Keratinocyte (primary cell): ENCODE results near the gene APOC1. TPM values are rescaled to one million over a fixed set of nuclear protein-coding genes. Genes with fewer than 3 reads are reported as not detected.

ENCODE experiments used
- DNase-seq: peaks from one replicate; pipeline ENCODE4 v3.0.0-alpha.2; 2011; ENCODE audit warnings: low read depth, missing footprints, low spot score
- FAIRE-seq: peaks from 2 replicates; lab custom pipeline; 2011; peaks lifted over from hg19 to GRCh38; lab: Jason Lieb, UNC
- H2AFZ ChIP-seq: 2 replicates; pipeline ENCODE4 v1.6.0; 2012; ENCODE audit warnings: low read length, control low read depth, inconsistent platforms; ENCODE audit not compliant: control insufficient read depth
- H3K27ac ChIP-seq: 2 replicates; pipeline ENCODE4 v1.5.1; 2011; ENCODE audit warnings: low read length; ENCODE audit not compliant: control insufficient read depth, insufficient read depth
- H3K27me3 ChIP-seq: 3 replicates; pipeline ENCODE4 v1.6.0; 2011; ENCODE audit warnings: low read length; ENCODE audit not compliant: control insufficient read depth, insufficient read depth; ENCODE audit errors: extremely low read depth
- H3K36me3 ChIP-seq, 2 experiments: 2 replicates in 1 of 2; 3 replicates in 1 of 2; pipeline ENCODE4 v1.5.1; 2011; ENCODE audit warnings: low read length in 2 of 2, mild to moderate bottlenecking in 1 of 2; ENCODE audit not compliant: control insufficient read depth in 2 of 2, insufficient read depth in 2 of 2; ENCODE audit errors: extremely low read depth in 1 of 2
- H3K4me1 ChIP-seq: 3 replicates; pipeline ENCODE4 v1.5.1; 2011; ENCODE audit warnings: low read length; ENCODE audit not compliant: control insufficient read depth, insufficient read depth; ENCODE audit errors: extremely low read depth
- H3K4me2 ChIP-seq: 3 replicates; pipeline ENCODE4 v1.6.0; 2011; ENCODE audit warnings: low read depth, low read length; ENCODE audit not compliant: control insufficient read depth, insufficient read depth; ENCODE audit errors: extremely low read depth
- H3K4me3 ChIP-seq, 3 experiments: fragments of 200-600 bp in 1 of 3; sonication (generic) in 1 of 3; 2 replicates in 2 of 3; 3 replicates in 1 of 3; pipeline ENCODE4 v1.5.1; 2011 to 2016; ENCODE audit warnings: low read length in 3 of 3, mild to moderate bottlenecking in 3 of 3, control low read depth in 2 of 3, inconsistent platforms in 1 of 3, low read depth in 1 of 3, mixed read lengths in 1 of 3, mixed run types in 1 of 3, moderate library complexity in 1 of 3; ENCODE audit not compliant: control insufficient read depth in 2 of 3, insufficient read depth in 2 of 3; ENCODE audit errors: extremely low read depth in 1 of 3
- H3K79me2 ChIP-seq: 2 replicates; pipeline ENCODE4 v1.6.0; 2012; ENCODE audit warnings: low read length; ENCODE audit not compliant: control insufficient read depth, insufficient read depth
- H3K9ac ChIP-seq: 3 replicates; pipeline ENCODE4 v1.6.0; 2011; ENCODE audit warnings: low read length; ENCODE audit not compliant: control insufficient read depth, insufficient read depth; ENCODE audit errors: extremely low read depth
- H3K9me1 ChIP-seq: 3 replicates; pipeline ENCODE4 v1.6.0; 2011; ENCODE audit warnings: low read length; ENCODE audit not compliant: control insufficient read depth, insufficient read depth; ENCODE audit errors: extremely low read depth
- H3K9me3 ChIP-seq: 2 replicates; pipeline ENCODE4 v1.5.1; 2012; ENCODE audit warnings: low read depth, low read length; ENCODE audit not compliant: control insufficient read depth
- H4K20me1 ChIP-seq: 3 replicates; pipeline ENCODE4 v1.6.0; 2011; ENCODE audit warnings: low read length; ENCODE audit not compliant: control insufficient read depth, insufficient read depth; ENCODE audit errors: extremely low read depth
- CTCF ChIP-seq, 3 experiments: IDR thresholded peaks in 1 of 3; conservative IDR thresholded peaks in 1 of 3; optimal IDR thresholded peaks in 1 of 3; 2 replicates in 2 of 3; 3 replicates in 1 of 3; pipeline versions ENCODE3 to v1.5.1; 2011; ENCODE audit warnings: low read length in 3 of 3, mild to moderate bottlenecking in 3 of 3, moderate library complexity in 2 of 3, control low read depth in 1 of 3, inconsistent platforms in 1 of 3; ENCODE audit not compliant: insufficient read depth in 2 of 3; ENCODE audit errors: extremely low read depth in 1 of 3
- EZH2 ChIP-seq: IDR thresholded peaks from one replicate; pipeline ENCODE4 v1.6.1; 2012; ENCODE audit warnings: inconsistent platforms, mild to moderate bottlenecking, low read length, moderate library complexity
- dilution Hi-C: fragments of 300-500 bp; cut with MboI; formaldehyde crosslinking; loops from one replicate; pipeline ENCODE4 v1.7.0; 2020; ENCODE audit warnings: low sequenced_read_pairs; ENCODE audit not compliant: extremely low pct_ligation_motif_present
- polyA plus RNA-seq, 5 experiments: library from polyadenylated mRNA; depleted of rRNA in 3 of 5; stranded (reverse) in 3 of 5; stranded (forward) in 1 of 5; unstranded in 1 of 5; fragments of >200 nt; gene quantifications; 1 replicate in 1 of 5; 2 replicates in 3 of 5; 3 replicates in 1 of 5; pipeline versions ENCODE4 v1.2.1 to v1.2.3, GENCODE V29; 2011 to 2012; ENCODE audit warnings: missing spikeins in 2 of 5, low read depth in 1 of 5, low replicate concordance in 1 of 5

APOC1 gene
- polyA plus RNA-seq, 1 donor (not counting 4 experiments of a cell fraction or from before 2014, with no cell fraction given) = 0.79 TPM

- peaks cover 52% of the 10 kb centered on the region for H3K79me2 ChIP-seq
- H4K20me1 ChIP-seq = peaks cover 1% of the 10 kb centered on the region
- H3K4me3 ChIP-seq = no peak overlapping the region
- no peaks in the 10 kb centered on the region for H3K9me1 ChIP-seq
- H3K9me3 ChIP-seq = no peaks in the 10 kb centered on the region
- no peak for DNase-seq
- H3K27ac ChIP-seq = no peak overlapping the region
- H3K4me2 ChIP-seq = no peak overlapping the region
- no peak for TF ChIP-seq EZH2
- TF ChIP-seq CTCF (optimal IDR thresholded peaks at IDR 0.05 in 1 of 3, IDR thresholded peaks at IDR 0.05 in 1 of 3, conservative IDR thresholded peaks at IDR 0.05 in 1 of 3; ENCODE audit: extremely low read depth in 1 of 3, insufficient read depth in 2 of 3, low read length in 3 of 3) = no peak
- peaks cover 11 to 29% of the 10 kb centered on the region in 2 experiments for H3K36me3 ChIP-seq
- H3K9ac ChIP-seq = no peak overlapping the region
- dilution Hi-C loops = no loop called here
- H3K27me3 ChIP-seq = no peaks in the 10 kb centered on the region
- peaks cover 5% of the 10 kb centered on the region for H3K4me1 ChIP-seq
- FAIRE-seq = no peak
- H2AFZ ChIP-seq = no peak overlapping the region
These were observed 47.4 kb downstream of the APOC1 start for GRCh38 chr19:44961821-44962220.

GRCh38 chr19:44968118-44968517, 53.7 kb downstream of the APOC1 start:
- Histone ChIP-seq H3K27me3 (no peaks in the 10 kb centered on the region), H3K79me2 (peaks cover 2% of the 10 kb centered on the region), H3K9me1 (no peaks in the 10 kb centered on the region), H3K27ac (no peak overlapping the region), H2AFZ (no peak overlapping the region), H3K4me2 (no peak overlapping the region), H3K4me3 (no peak overlapping the region), H3K9ac (no peak overlapping the region), H3K36me3 (peaks cover 2 to 15% of the 10 kb centered on the region in 2 experiments), H3K4me1 (no peaks in the 10 kb centered on the region), H4K20me1 (no peaks in the 10 kb centered on the region), H3K9me3 (no peaks in the 10 kb centered on the region)
- TF ChIP-seq CTCF (optimal IDR thresholded peaks at IDR 0.05 in 1 of 3, IDR thresholded peaks at IDR 0.05 in 1 of 3, conservative IDR thresholded peaks at IDR 0.05 in 1 of 3; ENCODE audit: extremely low read depth in 1 of 3, insufficient read depth in 2 of 3, low read length in 3 of 3) = no peak
- no peak for TF ChIP-seq EZH2
- dilution Hi-C loops = no loop called here
- no peak for FAIRE-seq
- no peak for DNase-seq
